Measurements from ENCODE around the gene AFF3.

Gene AFF3

GRCh38 chr2:100040906-100041305, 101.5 kb downstream of the AFF3 start:
- DNase-seq: no peak

DNA sequence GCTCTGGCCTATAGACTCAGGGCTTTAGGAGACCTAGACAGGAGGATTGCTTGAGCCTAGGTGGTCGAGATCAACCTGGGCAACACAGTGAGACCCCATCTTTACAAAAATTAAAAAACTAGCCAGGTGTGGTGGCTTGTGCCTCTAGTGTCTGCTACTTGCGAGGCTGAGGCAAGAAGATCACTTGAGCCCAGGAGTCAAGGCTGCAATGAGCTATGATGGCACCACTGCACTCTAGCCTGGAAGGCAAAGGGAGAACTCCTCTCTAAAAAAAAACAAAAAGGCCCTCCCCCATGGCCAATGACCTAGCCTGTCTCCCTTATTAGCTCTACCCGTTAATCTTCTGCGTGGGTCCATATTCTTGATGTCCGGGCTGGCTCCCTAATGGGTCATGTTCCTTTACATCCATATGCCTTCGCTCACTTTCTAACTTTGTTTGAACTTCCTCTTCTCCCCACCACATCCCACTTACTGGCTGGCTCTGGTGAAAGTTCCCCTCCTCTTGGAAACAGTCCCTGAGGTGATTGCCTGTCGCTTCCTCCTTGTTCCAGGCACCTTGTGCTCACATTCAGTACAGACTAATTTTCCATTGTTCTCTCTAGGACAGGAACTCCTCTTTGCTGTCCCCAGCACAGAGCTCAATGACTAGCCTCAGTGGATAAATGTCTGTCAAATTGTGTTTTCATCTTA, 103.0 kb downstream of the AFF3 start:
- no peak for DNase-seq

- no peak for DNase-seq
Observed at GRCh38 chr2:100038011-100038410, 104.4 kb downstream of the AFF3 start.

DNA sequence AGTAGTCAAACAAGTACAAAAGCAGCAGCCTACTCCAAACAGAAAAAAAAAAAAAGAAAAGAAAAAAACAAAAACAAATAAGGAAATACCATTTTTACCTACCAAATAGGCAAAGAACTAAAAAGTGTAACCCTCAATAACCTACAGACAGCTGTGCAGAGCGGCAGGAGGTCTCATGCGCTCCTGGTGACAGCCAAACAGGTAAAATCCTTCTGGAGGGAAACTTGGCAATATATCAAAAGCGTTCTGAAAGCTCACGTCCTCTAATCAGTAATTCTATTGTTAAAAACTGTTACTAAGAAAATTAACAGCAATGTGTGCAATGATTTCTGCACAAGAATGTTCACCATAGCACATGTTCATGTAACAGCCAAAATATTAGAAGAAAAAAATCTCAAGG, 105.6 kb downstream of the AFF3 start:
- no peak for DNase-seq

GRCh38 chr2:100036026-100036425, 106.4 kb downstream of the AFF3 start:
- no peak for DNase-seq

GRCh38 chr2:100034431-100034830, 108.0 kb downstream of the AFF3 start:
- DNase-seq: no peak

GRCh38 chr2:100033976-100034375, 108.4 kb downstream of the AFF3 start:
- no peak for DNase-seq

DNA sequence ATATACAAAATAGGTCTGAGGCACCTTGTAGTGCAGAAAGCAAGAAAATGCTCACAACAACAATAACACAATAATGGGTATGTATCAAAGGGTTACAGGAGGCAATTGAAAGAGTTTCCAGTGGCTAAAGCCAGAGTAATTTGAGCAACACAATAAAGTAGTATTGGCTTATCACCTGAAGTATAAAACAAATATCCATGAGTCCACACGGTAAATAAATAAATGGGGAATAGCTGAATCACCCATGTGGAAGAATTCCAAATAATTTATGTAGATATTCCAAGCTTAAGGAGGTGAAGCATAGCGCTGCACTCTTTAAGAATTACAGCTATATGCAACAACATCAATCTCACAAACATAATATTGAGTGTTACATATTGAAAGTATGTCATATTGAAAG, 110.8 kb downstream of the AFF3 start:
- no peak for DNase-seq

DNA sequence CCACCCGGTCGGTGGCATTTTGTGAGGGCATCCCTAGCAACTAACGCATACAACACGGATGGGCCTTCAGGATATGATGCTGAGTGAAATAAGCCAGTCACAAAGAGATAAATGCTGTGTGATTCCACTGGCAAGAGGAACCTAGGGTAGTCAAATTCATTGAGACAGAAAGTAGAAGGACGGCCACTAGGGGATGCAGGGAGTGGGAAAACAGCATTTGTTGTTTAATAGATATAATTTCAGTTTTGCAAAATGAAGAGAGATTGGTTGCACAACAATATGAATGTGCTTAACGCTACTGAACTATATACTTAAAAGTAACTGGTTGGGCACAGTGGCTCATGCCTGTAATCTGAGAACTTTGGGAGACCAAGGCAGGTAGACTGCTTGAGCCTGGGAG, 112.9 kb downstream of the AFF3 start:
- DNase-seq: no peak

DNA sequence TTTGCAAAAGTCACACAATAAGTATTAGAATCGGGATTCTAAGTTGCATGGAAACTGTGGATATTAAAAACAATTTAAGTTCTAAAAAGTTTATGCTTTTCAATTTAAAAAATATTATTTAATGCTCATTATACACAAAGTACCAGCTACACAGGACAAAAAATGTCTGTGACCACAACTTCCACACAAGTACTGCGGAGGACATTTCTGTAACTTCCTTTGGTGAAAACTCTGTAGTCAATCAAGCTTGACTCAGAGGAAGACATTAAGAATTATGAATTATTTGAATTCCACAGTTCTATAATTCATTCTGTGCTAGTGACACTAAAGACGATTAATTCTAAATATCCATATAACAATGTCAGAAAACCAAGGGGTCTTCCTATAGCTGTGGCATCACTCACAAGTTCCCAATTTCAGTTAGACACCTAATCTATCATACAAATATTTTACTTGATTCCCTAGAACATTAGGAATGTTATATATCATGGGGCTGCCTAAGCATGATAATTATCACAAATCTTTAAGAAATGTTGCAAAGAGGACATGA, 120.5 kb downstream of the AFF3 start:
- no peak for DNase-seq

DNA sequence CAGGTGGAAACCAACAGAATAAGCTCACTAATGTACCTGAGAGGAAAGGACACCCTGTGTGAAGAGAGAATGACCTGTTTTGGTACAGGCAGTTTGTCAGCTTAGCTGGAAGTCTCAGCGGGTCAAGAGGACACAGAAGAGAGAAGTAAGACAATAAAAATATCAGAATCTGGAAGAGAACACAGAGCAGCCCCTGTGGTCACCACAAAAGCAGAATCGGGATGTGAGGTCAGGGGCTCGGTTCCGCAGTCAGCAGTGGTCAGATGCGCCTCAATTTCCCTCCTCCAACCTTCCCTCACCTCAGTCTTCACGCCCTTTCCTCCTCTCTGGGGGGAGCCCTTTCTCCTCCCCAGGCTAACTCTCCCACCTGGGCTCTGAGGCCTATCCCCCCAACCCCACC, 122.9 kb downstream of the AFF3 start:
- DNase-seq: no peak

GRCh38 chr2:100018341-100019193, 123.8 kb downstream of the AFF3 start:
- no peak for DNase-seq

GRCh38 chr2:100017633-100018032, 124.8 kb downstream of the AFF3 start:
- DNase-seq: no peak

DNA sequence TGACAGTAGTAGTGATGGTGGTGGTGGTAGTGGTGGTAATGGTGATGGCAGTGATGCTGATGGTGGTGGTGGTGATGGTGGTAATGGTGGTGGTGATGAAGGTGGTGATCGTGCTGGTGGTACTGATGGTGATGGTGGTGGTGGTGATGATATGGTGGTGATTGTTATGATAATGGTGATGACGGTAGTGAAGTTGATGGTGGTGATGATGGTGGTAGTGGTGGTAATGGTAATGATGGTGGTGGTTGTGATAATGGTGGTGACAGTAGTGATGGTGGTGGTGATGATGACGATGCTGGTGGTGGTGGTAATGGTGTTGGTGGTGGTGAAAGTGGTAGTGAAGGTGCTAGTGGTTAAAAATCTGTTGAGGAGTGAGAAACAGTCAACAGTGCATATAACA, 125.6 kb downstream of the AFF3 start:
- no peak for DNase-seq

GRCh38 chr2:100015849-100016248, 126.5 kb downstream of the AFF3 start:
- no peak for DNase-seq

DNA sequence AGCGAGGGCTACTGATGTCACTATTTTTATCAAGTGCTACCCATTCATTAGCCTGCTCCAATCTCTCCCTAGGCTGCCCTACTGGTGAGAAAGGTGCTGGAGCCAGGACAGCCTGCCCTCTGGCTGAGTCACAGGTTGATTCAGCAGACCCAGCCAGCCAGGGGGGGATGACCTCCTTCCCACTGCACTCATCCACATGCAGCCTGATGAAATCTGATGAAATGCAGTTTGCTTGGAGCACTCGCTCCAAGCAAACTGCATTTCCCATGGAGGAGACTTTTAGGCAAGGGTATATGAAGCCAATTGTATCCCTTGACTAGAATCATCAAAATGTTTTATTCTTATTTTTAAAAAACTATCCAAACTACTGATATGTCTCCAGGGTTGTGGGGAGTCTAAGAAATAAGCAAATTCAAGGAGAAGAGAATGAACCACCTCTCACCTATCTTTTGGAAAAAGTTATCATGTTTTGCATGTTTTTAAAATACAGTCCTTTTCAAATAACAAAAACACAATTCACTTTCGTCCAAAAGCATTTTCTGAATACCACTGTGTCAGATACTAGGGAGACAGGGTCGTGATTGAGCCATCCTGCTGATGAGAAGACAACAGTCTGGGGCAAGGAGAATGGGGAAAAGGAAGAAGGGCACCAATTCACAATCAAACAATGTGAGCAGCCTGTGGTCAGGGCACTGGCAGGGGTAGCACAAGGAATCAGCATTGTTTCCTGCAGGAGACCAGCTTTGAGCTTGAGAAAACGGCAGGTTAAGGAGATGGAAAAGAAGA, 128.3 kb downstream of the AFF3 start:
- DNase-seq: no peak

DNA sequence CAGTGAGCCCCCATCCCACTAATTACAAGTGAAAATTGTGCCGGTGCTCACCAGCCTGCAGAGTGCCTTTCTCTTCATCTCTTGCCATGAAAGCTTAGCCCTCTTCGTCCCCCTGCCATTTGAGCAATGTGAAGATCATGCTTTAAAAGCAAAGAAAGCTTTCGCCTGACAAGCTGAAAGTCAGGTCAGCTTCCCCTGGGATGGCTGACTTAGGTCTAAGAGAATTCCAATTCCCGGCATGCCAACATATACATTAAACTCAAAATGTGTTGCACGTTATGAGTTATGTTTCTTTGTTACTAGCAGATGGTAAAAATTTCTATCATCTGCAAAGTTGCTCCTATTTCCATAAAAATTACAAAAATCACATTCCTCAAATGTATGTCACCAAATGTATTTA, 129.8 kb downstream of the AFF3 start:
- no peak for DNase-seq

DNA sequence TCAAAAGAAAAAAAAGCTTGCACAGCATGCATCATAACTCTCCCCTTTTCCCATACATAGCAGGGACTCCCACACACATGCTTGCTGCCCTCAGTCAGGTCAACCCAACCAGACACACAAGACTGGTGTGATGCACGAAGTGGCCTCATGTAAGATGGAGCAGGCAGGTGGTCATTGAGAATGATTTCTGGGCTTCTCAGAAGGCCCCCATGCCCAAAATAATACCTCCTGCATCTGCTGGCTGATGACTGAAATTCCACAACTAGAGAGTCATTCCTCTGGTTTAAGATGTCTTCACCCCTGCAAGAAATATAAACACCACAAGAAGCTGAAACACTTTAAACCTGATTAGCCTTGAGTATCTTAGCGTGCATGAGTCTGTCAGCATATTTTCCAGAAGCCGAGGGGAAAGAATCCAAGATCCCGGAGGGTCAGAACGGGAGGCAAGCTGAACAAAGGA, 131.1 kb downstream of the AFF3 start:
- DNase-seq: no peak

DNA sequence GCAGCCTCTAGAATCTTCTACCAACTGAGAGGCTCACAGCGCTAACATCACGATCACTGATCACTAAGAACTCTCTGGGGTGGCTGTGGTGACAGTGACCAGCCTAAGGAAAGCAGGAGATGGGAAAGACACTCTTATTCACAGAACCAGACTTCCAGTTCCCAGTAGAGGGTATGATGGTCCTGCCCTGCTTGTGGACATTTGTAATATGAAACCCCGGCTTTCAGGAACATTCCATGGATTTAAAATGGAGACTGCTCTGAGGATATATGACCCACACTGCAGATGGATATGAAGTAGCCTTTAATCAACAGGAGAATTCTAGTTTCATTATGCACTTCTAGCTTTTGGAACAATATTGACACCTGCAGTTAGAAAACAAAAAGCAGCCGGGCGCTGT, 131.8 kb downstream of the AFF3 start:
- DNase-seq: no peak

GRCh38 chr2:100009743-100010142, 132.6 kb downstream of the AFF3 start:
- DNase-seq: no peak

DNA sequence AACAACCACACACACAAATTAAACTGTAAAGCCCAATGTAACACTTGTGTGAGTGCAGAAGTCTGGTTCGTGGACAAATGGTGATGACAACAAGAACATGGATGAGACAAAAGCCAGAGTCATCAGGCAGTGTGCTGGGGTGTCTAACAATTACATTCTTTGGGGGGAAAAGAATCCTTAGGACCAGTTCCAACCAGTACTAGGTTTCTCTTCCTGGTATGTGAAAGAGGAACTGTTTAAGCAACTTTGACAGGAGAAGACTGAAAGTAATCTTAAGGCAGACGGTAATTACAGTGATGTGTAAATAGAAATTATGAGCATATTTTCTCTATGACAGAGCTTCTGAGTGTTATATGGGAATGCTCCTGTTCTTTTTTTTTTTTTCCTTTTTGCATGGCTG, 133.4 kb downstream of the AFF3 start:
- no peak for DNase-seq

GRCh38 chr2:100006516-100006915, 135.9 kb downstream of the AFF3 start:
- no peak for DNase-seq

GRCh38 chr2:100004959-100005387, 137.4 kb downstream of the AFF3 start:
- DNase-seq: no peak

Measured in SHP77 treated with DMSO at 0.1 percent for 48 hours (cell line).